ENCODE data around the gene IMPACT. TPM values are rescaled to one million over a fixed set of nuclear protein-coding genes. Genes with fewer than 3 reads are reported as not detected.

Gene IMPACT
- total and polyA plus RNA-seq, 2 of the 4 experiments (the other 2 are of a cell fraction) = 11.8 to 13.8 TPM

- no TSS peak for BruUV-seq (replicated peaks)
- Histone ChIP-seq H3K36me3 (ENCODE audit: control insufficient read depth, insufficient read depth, low read length) (no peaks in the 10 kb centered on the region), H4K91ac (ENCODE audit: insufficient read depth, low read depth, low read length) (no peak overlapping the region), H4K5ac (ENCODE audit: low read depth, low read length) (0 out of 2 replicates have a peak overlapping the region, but pooled peaks have one; percentile 28), H2BK15ac (ENCODE audit: low read depth, low read length) (no peak overlapping the region), H2AK5ac (ENCODE audit: low read depth, low read length) (no peak overlapping the region), H3K4me2 (ENCODE audit: low read depth, low read length) (no peak overlapping the region), H3K9ac (ENCODE audit: low read depth, low read length) (no peak overlapping the region), H4K8ac (ENCODE audit: low read depth in 2 of 2, low read length in 2 of 2) (no peak overlapping the region), H2BK120ac (ENCODE audit: low read depth, low read length) (no peak overlapping the region), H3K4me1 (ENCODE audit: control insufficient read depth, insufficient read depth, low read length) (peaks cover 2% of the 10 kb centered on the region), H3K27ac (ENCODE audit: insufficient read depth, low read length) (no peak overlapping the region), H2AK9ac (replicated peaks; ENCODE audit: low read depth, low read length, poor library complexity) (no peak overlapping the region), H4K20me1 (ENCODE audit: insufficient read depth, low read length) (no peaks in the 10 kb centered on the region), H2BK20ac (ENCODE audit: low read depth, low read length) (no peak overlapping the region), H3K9me1 (ENCODE audit: insufficient read depth, low read length) (0 out of 2 replicates have a peak, but pooled peaks cover 3% of the 10 kb centered on the region), H2AFZ (replicated peaks; ENCODE audit: low read length, poor library complexity) (peak overlapping the region; percentile 78), H3K14ac (replicated peaks; ENCODE audit: low read depth, low read length) (0 out of 2 replicates have a peak overlapping the region, but pooled peaks have one; percentile 19), H3K23ac (ENCODE audit: low read depth, low read length) (peak overlapping the region; percentile 33; the same call in 1 of the 2 replicates), H2BK5ac (ENCODE audit: low read depth, low read length, poor library complexity, severe bottlenecking) (no peak overlapping the region), H3K79me1 (ENCODE audit: low read depth in 1 of 2, low read length in 2 of 2) (no peaks in the 10 kb centered on the region), H3K4me3 (ENCODE audit: insufficient read depth, low read depth, low read length) (no peak overlapping the region), H3K27me3 (ENCODE audit: control insufficient read depth, insufficient read depth, low read length) (peaks cover 11% of the 10 kb centered on the region), H3K56ac (ENCODE audit: extremely low read depth, insufficient read depth, low read length) (no peak overlapping the region), H3K4ac (ENCODE audit: low read depth, low read length) (no peak overlapping the region), H3K18ac (ENCODE audit: low read depth, low read length) (no peak overlapping the region), H3K9me3 (ENCODE audit: control insufficient read depth, insufficient read depth, low read length) (peaks cover 2% of the 10 kb centered on the region; the same call in 1 of the 2 replicates)
- TF ChIP-seq POLR2A (IDR thresholded peaks at IDR 0.05; ENCODE audit: low read depth, low read length) = no peak
- no peak for TF ChIP-seq BHLHE40 (IDR thresholded peaks at IDR 0.05; ENCODE audit: low read depth, low read length)
- no peak for TF ChIP-seq SMC3 (IDR thresholded peaks at IDR 0.05; ENCODE audit: low read depth, low read length)
- TF ChIP-seq MAZ (IDR thresholded peaks at IDR 0.05; ENCODE audit: borderline replicate concordance, low read depth, low read length) = no peak
- TF ChIP-seq CEBPB (IDR thresholded peaks at IDR 0.05; ENCODE audit: low read depth, low read length) = no peak
- no peak for TF ChIP-seq NFE2L2 (IDR thresholded peaks at IDR 0.05; ENCODE audit: low read depth, low read length)
- no peak for TF ChIP-seq RFX5 (IDR thresholded peaks at IDR 0.05; ENCODE audit: low read depth, low read length)
- TF ChIP-seq USF2 (IDR thresholded peaks at IDR 0.05; ENCODE audit: low read depth, low read length) = no peak
- no peak for TF ChIP-seq RCOR1 (IDR thresholded peaks at IDR 0.05; ENCODE audit: insufficient replicate concordance, low read length)
- no peak for TF ChIP-seq RAD21 (IDR thresholded peaks at IDR 0.05; ENCODE audit: low read length)
- TF ChIP-seq MAFK (IDR thresholded peaks at IDR 0.05; ENCODE audit: low read depth, low read length) = no peak
- TF ChIP-seq ELK1 (IDR thresholded peaks at IDR 0.05; ENCODE audit: borderline replicate concordance, low read depth, low read length) = no peak
- no peak for TF ChIP-seq CTCF (conservative IDR thresholded peaks at IDR 0.05; ENCODE audit: low read depth, low read length)
- TF ChIP-seq CHD1 (IDR thresholded peaks at IDR 0.05; ENCODE audit: low read depth, low read length) = no peak
- no peak for TF ChIP-seq MXI1 (IDR thresholded peaks at IDR 0.05; ENCODE audit: borderline replicate concordance, low read depth, low read length)
- DNase-seq (peak; percentile 9), ATAC-seq (ENCODE audit: low read depth) (peak; percentile 24; the same call in 1 of the 2 replicates)
- CTCF ChIA-PET = interaction anchor here (1.0 kb wide), 1 partner anchor 314 kb away, joined by 3 read pairs; no protein-coding TSS in a partner anchor
- POLR2A ChIA-PET (ENCODE audit: unreplicated experiment) = no interaction called here
- WGBS, 2 experiments (ENCODE audit: extremely low coverage in 2 of 2, insufficient read length in 1 of 2) = 0% methylated on average over 1 of the region's 4 CpGs; no CpG with 5 or more reads in 1 of the 2 experiments
- in situ Hi-C loops (cut with MboI; ENCODE audit: low sequenced_read_pairs) = no loop called here
- intact Hi-C loops (cut with micrococcal nuclease) = no loop called here
- dilution Hi-C loops (cut with HindIII; ENCODE audit: low sequenced_read_pairs, unreplicated experiment) = no loop called here
Measured at GRCh38 chr18:24490539-24490938, 64.1 kb downstream of the IMPACT start.
